Measurements from ENCODE around the gene PNPLA2.

GRCh38 chr11:792873-793272 is 25.8 kb upstream of the PNPLA2 start:
- no peak for TF ChIP-seq CTCF (IDR thresholded peaks at IDR 0.05)
- TF ChIP-seq POLR2A (IDR thresholded peaks at IDR 0.05), result no peak
